SK-N-SH (cell line): Measurements from ENCODE around the gene PRB4. TPM values are rescaled to one million over a fixed set of nuclear protein-coding genes. Genes with fewer than 3 reads are reported as not detected.

Source experiments
- CTCF ChIA-PET: fragments of 300-600, 350-600 bp; formaldehyde crosslinking; extraction: SDS; loops from one replicate; lab custom pipeline; 2021; lab: Yijun Ruan, JAX
- POLR2A ChIA-PET: fragments of 350-600 bp; sonication (Branson Sonifier 250); formaldehyde crosslinking; extraction: SDS; loops from one replicate; lab custom pipeline; 2020; ENCODE audit warnings: antibody characterized with exemption, inconsistent platforms; lab: Yijun Ruan, JAX
- DNase-seq: peaks from one replicate; pipeline ENCODE4 v3.0.0; 2012
- H2AFZ ChIP-seq: fragments of 200-600 bp; sonication (generic); 2 replicates; pipeline ENCODE4 v1.8.1; 2016; ENCODE audit warnings: antibody characterized with exemption, mild to moderate bottlenecking, low read depth
- H3F3A ChIP-seq: fragments of 200-600 bp; sonication (generic); replicated peaks from 2 replicates; pipeline ENCODE3; 2016; ENCODE audit warnings: antibody characterized with exemption, mild to moderate bottlenecking; ENCODE audit not compliant: insufficient read depth
- H3K27ac ChIP-seq, 2 experiments: fragments of 200-500 bp in 1 of 2; fragments of 200-600 bp in 1 of 2; sonication (Bioruptor generic) in 1 of 2; sonication (generic), shearing (Covaris generic) in 1 of 2; 2 replicates each; pipeline versions ENCODE4 v1.5.1 to v1.6.1; 2014 to 2016; ENCODE audit warnings: low read depth in 2 of 2, inconsistent platforms in 1 of 2, low read length in 1 of 2, mild to moderate bottlenecking in 1 of 2, mixed read lengths in 1 of 2
- H3K27me3 ChIP-seq: fragments of 200-600 bp; sonication (generic), shearing (Covaris generic); 2 replicates; pipeline ENCODE4 v1.6.1; 2016; ENCODE audit warnings: mixed run types; ENCODE audit not compliant: insufficient read depth
- H3K36me3 ChIP-seq, 2 experiments: fragments of 200-500 bp in 1 of 2; fragments of 200-600 bp in 1 of 2; sonication (Bioruptor generic) in 1 of 2; sonication (generic) in 1 of 2; replicated peaks in 1 of 2; 2 replicates each; pipeline versions ENCODE3 to v1.5.1; 2014 to 2016; ENCODE audit warnings: low read length in 1 of 2, mild to moderate bottlenecking in 1 of 2; ENCODE audit not compliant: insufficient read depth in 2 of 2, control insufficient read depth in 1 of 2
- H3K4me1 ChIP-seq, 2 experiments: fragments of 200-500 bp in 1 of 2; fragments of 200-600 bp in 1 of 2; sonication (Bioruptor generic) in 1 of 2; sonication (generic), shearing (Covaris generic) in 1 of 2; 2 replicates each; pipeline versions ENCODE4 v1.5.1 to v1.6.1; 2014 to 2016; ENCODE audit warnings: low read depth in 1 of 2, low read length in 1 of 2, mixed run types in 1 of 2; ENCODE audit not compliant: insufficient read depth in 2 of 2, control insufficient read depth in 1 of 2
- H3K4me2 ChIP-seq: fragments of 200-600 bp; sonication (generic), shearing (Covaris generic); 2 replicates; pipeline ENCODE4 v1.6.1; 2017; ENCODE audit warnings: mixed run types
- H3K4me3 ChIP-seq, 2 experiments: fragments of 200-500 bp in 1 of 2; fragments of 200-600 bp in 1 of 2; sonication (Bioruptor generic) in 1 of 2; sonication (generic), shearing (Covaris generic) in 1 of 2; 2 replicates each; pipeline versions ENCODE4 v1.5.1 to v1.8.1; 2014 to 2016; ENCODE audit warnings: low read depth in 2 of 2, inconsistent platforms in 1 of 2, low read length in 1 of 2, mild to moderate bottlenecking in 1 of 2, mixed read lengths in 1 of 2, moderate library complexity in 1 of 2
- H3K79me2 ChIP-seq: fragments of 200-600 bp; sonication (generic); 2 replicates; pipeline ENCODE4 v1.8.1; 2017; ENCODE audit warnings: mild to moderate bottlenecking; ENCODE audit not compliant: insufficient read depth
- H3K9ac ChIP-seq: fragments of 200-600 bp; sonication (generic); 2 replicates; pipeline ENCODE4 v1.6.1; 2017; ENCODE audit warnings: mixed run types
- H3K9me2 ChIP-seq: fragments of 200-600 bp; sonication (generic); 2 replicates; pipeline ENCODE4 v1.6.1; 2017; ENCODE audit warnings: mixed run types
- H3K9me3 ChIP-seq: fragments of 200-600 bp; sonication (generic); 2 replicates; pipeline ENCODE4 v1.6.1; 2017; ENCODE audit warnings: mixed run types, mild to moderate bottlenecking, moderate library complexity
- H4K20me1 ChIP-seq: fragments of 200-600 bp; sonication (generic); 2 replicates; pipeline ENCODE4 v1.6.1; 2017; ENCODE audit warnings: mild to moderate bottlenecking, mixed run types; ENCODE audit not compliant: insufficient read depth
- ELF1 ChIP-seq: IDR thresholded peaks from 2 replicates; pipeline ENCODE4 v1.4.0; 2012
- FOXJ3 ChIP-seq: sonication (generic); formaldehyde crosslinking; IDR thresholded peaks from 2 replicates; pipeline ENCODE4 v1.5.1; 2020; ENCODE audit warnings: mild to moderate bottlenecking, missing genetic modification reagents
- GABPA ChIP-seq: IDR thresholded peaks from 2 replicates; pipeline ENCODE4 v1.4.0; 2012; ENCODE audit warnings: low read depth, mild to moderate bottlenecking
- MXI1 ChIP-seq: IDR thresholded peaks from 2 replicates; pipeline ENCODE4 v1.6.1; 2012; ENCODE audit warnings: mild to moderate bottlenecking, low read depth, low read length, improper control_type of control experiment
- SIN3A ChIP-seq: IDR thresholded peaks from 2 replicates; pipeline ENCODE4 v1.6.1; 2012; ENCODE audit warnings: low read depth, mild to moderate bottlenecking, low read length, moderate library complexity, borderline replicate concordance
- YY1 ChIP-seq: IDR thresholded peaks from 2 replicates; pipeline ENCODE4 v1.4.0; 2012; ENCODE audit warnings: low read depth, mild to moderate bottlenecking
- WGBS: methylation state at CpG from one replicate; pipeline ENCODE4 v1.1.6; 2017; ENCODE audit warnings: low lambda C conversion rate; 5-methylcytosine and 5-hydroxymethylcytosine counted together
- polyA plus RNA-seq, 3 experiments: library from polyadenylated mRNA; depleted of rRNA; stranded (reverse); fragments of >200 nt; gene quantifications; 2 replicates each; pipeline ENCODE4 v1.2.3, GENCODE V29; 2012

PRB4 gene
- polyA plus RNA-seq, 1 of the 3 experiments (the other 2 are of a cell fraction), result not detected

DNA sequence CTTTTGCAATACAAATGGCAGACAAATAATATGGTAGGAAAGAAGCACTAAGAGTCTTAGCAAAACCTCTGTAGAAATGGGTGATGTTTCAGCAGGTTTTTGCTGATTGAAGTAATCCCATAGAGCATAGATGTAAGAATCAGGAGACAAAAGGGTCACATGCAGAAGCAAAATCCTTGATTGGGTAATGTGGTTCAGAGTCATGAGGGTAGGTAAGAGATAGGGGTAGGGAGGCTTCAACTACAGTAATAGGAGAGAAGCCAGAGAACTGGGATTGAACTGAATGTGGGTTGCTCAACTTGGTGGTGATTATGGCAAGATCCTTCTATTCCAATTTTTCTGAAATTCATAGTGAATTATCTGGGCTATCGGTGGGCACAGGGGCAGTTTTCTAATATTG lies 45.7 kb downstream of the PRB4 start:
- POLR2A ChIA-PET, result no interaction called here
- 10% methylated on average over 1 of the region's 1 CpG for WGBS
- H4K20me1 ChIP-seq, result no peaks in the 10 kb centered on the region

More for the DNA sequence above, 45.7 kb downstream of the PRB4 start:
- TF ChIP-seq MXI1, result no peak
- no peak for TF ChIP-seq SIN3A
- TF ChIP-seq GABPA, result no peak
- no peak for TF ChIP-seq FOXJ3
- no peak for TF ChIP-seq YY1
- TF ChIP-seq ELF1, result no peak
- H3K4me1 ChIP-seq, result no peaks in the 10 kb centered on the region
- H3K4me3 ChIP-seq, result no peak overlapping the region
- H3K9ac ChIP-seq, result no peak overlapping the region
- no peaks in the 10 kb centered on the region for H3K9me3 ChIP-seq
- CTCF ChIA-PET, result no interaction called here
- no peaks in the 10 kb centered on the region for H3K27me3 ChIP-seq
- no peaks in the 10 kb centered on the region for H3K79me2 ChIP-seq
- H3K9me2 ChIP-seq, result no peaks in the 10 kb centered on the region
- H2AFZ ChIP-seq, result no peak overlapping the region
- no peak for DNase-seq
- no peak overlapping the region for H3K4me2 ChIP-seq
- no peak overlapping the region for H3K27ac ChIP-seq
- no peaks in the 10 kb centered on the region for H3K36me3 ChIP-seq
- H3F3A ChIP-seq, result no peaks in the 10 kb centered on the region

Other genes starting within 250 kb of the PRB4 start
- gene TAS2R46, start 248.1 kb downstream of the PRB4 start, polyA plus RNA-seq (2012; rRNA removed), result 0.07 TPM in 1 of 2 replicates, not detected in the other
- gene TAS2R43, start 218.1 kb downstream of the PRB4 start, polyA plus RNA-seq (2012; rRNA removed), result not detected in 2 replicates
- 0.05 and 0.08 TPM in 2 replicates for gene TAS2R30, start 175.8 kb downstream of the PRB4 start, polyA plus RNA-seq (2012; rRNA removed)
- gene SMIM10L1, start 139.2 kb downstream of the PRB4 start, polyA plus RNA-seq (2012; rRNA removed), result 3.5 and 4.3 TPM in 2 replicates
- not detected in 2 replicates for gene TAS2R42, start 123.5 kb downstream of the PRB4 start, polyA plus RNA-seq (2012; rRNA removed)
- gene PRB3, start 40.7 kb downstream of the PRB4 start, polyA plus RNA-seq (2012; rRNA removed), result not detected in 2 replicates
- gene PRB2, start 85.1 kb upstream of the PRB4 start, polyA plus RNA-seq (2012; rRNA removed), result not detected in 2 replicates